HG03378 (cell line): ENCODE results near the gene PARP8.
"Not testable (repeated sequence)": the region's sequence is repeated elsewhere in the genome, so short reads cannot be mapped to it uniquely, and the experiment has no call there.

Experiments
- ATAC-seq: cut with Tn5 transposase; IDR thresholded peaks from one replicate; pipeline ENCODE4 v1.9.1; 2021; ENCODE audit warnings: mild to moderate bottlenecking, moderate library complexity; ENCODE audit not compliant: unreplicated experiment

Gene PARP8

DNA sequence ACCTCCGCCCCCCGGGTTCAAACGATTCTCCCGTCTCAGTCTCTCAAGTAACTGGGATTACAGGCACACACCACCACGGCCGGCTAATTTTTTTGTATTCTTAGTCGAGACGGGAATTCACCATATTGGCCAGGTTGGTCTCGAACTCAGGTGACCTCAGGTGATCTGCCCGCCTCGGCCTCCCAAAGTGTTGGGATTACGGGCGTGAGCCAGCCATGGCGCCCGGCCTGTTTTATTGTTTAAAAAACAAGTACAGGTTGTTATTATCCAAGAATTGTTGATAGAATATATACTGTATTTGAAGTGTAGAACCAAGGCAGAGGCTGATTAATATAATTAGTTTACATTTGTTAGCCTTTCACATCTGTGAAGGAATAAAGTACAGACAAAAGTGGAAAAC, 8.9 kb downstream of the PARP8 start:
- ATAC-seq: no peak

DNA sequence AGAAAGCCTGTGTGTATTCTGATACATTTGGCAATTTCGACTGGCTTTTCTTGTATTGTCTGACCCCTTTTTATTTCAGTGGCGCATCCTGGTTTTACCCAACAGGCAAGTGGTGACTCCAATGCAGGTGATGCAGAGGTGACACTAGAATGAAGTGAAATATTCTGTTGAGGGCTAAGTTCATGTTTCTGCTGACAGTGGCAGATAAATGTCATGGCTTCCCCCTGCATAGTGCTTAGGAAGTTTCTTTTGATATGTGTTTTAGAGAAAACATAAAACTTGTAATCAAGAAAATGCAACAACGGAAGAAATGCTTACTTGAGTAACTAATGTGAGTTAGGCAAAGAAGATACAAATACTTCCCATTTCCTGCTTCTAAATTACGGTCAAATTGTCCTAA, 13.1 kb downstream of the PARP8 start:
- not testable (repeated sequence) for ATAC-seq

DNA sequence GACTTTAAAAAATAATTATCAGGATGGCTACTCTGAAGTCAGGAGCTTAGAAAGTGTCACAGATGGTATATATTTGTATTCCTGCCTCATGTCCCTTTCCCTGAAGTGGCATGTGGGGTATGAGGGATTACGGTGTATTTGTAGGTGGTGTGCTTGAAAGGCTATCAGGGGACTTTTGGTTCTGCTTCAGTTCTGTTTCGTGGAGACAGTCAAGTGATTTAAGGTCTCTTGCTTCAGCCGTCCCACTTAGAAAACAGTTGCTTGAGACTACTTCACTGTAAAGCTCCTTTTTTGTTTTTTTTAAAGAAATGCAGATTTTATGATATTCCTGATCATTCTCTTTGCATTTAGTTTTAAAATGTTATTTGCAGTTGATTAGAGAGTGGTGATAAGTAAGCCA, 18.3 kb downstream of the PARP8 start:
- no peak for ATAC-seq

DNA sequence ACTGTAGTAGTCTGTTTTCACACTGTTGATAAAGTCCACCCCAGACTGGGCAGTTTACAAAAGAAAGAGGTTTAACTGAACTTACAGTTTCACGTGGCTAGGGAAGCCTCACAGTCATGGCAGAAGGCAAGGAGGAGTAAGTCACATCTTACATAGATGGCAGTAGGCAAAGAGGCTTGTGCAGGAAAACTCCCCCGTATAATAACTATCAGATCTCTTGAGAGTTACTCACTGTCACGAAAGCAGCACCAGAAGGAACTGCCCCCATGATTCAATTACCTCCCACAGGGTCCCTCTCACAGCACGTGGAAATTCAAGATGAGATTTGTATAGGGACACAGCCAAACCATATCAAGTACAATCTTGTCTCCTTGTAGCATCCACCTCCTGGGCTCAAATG, 21.1 kb downstream of the PARP8 start:
- ATAC-seq: no peak

DNA sequence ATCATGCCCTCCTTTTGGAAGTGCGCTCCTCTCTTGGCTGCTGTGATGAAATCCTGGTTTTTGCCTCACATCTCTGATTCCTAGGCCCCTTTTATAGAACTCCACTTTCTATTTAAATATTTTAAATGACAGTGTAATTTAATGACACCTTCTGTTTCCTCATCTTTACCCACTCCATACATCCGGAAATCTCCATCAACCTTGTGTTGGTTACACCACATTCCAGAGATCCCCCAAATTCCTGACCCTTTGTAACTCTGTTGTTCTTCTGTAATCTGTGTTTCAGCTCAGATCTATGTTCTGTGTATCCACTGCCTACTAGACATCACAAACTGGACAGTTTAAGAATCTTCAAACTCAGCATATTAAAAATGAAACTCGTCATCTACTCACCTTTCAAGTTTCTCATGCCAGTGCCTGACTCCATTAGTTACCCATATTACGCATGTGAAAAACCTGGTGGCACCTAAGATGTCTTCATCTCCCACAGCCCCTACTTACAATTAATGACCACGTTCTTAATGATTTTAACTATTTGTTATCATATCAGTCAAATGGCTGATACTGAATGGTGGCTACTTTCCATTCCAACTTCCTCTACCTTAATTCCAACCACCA, 25.1 kb downstream of the PARP8 start:
- ATAC-seq: no peak

DNA sequence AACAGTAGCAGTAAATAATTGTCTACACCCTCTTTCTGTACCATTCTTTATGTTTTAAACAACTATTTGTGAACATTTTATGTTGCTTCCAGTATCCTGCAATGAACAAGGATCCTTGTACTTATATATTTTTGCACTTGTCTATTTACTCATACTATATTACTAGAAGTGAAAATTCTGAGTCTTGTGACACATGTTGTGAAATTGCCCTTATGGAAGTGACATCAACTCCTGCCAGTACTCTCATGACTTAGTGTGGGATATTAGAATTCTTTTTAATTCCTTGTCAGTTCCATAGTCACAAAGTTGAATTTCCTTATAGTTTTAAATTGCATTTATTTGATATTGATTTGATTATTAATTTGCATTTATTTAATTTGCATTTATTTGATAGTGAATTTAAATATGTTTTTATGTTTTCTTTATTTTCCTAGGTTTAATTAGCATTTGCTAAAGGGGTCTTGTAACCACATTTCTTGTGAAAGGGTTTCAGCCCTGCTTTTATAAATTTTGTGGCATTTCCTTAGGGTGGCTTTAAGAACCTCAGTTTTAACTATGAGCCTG, 27.7 kb downstream of the PARP8 start:
- ATAC-seq: no peak

DNA sequence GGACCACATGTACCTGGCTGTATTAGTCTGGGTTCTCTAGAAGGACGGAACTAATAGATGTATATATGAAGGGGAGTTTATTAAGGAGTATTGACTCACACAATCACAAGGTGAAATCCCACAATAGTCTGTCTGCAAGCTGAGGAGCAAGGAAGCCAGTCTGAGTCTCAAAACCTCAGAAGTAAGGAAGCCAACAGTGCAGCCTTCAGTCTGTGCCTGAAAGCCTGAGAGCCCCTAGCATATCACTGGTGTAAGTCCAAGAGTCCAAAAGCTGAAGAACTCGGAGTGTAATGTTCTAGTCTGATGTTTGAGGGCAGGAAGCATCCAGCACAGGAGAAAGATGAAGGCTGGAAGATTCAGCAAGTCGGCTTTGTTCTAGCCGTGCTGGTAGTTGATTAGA, 28.2 kb downstream of the PARP8 start:
- ATAC-seq: not testable (repeated sequence)

DNA sequence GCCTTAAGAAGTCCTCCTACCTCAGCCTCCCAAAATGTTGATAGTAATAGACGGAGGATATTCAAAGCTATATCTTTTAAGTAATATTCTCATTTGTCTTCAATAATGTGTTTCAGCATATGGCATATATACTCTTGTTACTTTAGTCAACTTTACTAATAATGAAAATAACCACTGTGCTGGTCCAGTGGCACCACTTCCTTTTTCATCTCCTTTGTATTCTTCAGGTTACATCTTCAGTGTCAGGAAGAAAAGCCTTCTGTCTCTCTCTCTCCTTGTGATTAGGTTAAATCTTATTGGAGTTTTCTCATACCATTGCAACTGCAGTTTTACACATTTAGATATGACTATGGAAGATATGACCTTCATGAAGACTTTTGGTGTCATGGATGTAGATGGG, 31.3 kb downstream of the PARP8 start:
- peak; percentile 85 for ATAC-seq

DNA sequence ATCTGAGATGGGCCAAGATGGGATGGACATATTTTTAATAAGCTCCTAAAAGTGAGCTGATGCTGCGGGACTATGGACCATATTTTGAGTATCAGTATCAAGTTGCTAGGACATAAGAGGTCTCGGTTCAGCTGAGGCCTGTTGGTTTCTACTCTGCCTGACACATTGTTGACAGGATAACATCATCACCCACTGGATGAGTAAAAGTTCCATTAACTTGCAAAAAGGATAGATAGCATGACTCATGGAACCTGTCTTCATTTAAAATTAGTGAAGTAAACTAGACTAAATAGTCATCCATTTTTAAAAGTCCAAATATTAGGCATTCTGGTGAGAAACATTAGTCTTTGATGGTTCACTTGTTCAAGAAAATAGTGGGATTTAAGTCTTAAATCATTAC, 33.3 kb downstream of the PARP8 start:
- no peak for ATAC-seq

DNA sequence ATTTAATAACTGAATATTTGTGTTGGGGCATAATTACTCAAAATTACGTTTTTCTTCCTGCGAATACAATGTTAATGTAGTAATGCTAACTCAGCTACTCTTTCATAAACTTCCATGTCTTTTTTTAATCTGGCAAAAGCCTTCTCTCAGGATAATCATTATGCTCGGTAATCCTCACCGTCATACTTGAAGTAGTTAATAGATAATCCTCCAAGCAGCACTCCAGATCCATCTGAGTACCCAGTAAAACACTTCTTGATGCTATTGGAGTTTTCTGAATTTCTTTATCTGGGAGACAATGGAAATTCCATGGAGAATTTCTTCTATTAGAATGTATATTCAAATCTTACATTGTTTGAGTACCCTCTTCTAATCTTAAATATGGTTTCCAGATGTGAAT, 34.3 kb downstream of the PARP8 start:
- no peak for ATAC-seq

DNA sequence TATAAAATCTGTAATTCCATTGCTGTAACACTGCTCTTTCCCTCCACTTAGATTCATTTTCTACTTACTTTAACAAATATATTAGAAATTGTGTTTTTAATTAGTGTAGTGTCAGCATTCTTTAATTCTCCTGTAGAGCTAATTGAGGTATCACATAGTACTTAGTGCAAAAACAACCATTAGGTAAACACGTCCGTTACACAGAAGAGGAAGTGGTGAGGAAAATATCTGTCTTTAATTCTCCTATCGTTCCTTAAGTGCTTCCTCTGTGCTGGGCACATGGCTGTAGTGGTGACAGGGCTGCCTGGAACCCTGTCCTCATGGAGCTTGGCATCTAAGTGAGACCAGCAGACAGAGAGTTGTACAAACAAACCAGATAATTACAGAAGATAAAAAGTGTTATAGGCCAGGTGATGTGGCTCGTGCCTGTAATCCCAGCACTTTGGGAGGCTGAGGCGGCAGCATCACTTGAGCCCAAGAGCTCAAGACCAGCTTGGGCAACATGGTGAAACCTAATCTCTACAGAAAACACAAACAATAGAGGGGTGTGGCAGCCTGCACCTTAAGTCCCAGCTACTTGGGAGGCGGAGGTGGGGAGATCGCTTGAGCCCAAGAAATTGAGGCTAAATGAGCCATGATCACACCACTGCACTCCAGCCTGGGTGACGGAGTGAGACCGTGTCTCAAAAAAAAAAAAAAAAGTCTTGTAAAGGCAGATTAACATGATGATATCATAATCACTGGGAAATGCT, 36.4 kb downstream of the PARP8 start:
- ATAC-seq: no peak

DNA sequence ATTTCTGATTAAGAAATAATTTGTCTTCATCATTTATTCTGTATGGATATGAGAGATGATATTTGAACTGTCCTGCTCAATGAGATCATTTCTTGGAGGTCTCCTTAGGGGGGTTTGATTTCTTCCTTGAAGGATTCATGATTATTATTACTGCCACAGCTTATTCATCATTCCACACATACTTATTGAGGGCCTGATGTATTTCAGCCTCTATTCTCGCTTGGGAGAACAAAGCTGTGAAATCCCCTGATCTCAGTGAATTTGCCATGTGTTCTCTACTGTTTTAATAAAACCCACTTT, 36.9 kb downstream of the PARP8 start:
- no peak for ATAC-seq

DNA sequence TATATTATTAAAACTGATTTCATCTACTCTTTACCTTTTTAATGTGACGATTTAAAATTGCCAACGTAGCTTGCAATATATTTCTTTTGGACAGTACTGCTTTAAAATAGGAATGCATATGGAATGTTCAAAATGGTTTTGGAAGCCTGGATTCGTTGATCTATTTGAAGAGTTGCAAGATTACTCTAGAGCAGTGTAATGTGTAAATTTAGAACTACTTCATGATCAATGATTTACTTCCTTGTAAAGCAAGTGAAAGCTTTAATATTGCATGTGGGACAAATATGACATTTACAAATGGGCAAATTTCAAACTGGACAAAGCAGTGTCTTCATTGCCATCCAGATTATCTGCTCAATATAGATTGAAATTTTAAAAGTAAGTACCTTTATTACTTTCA, 38.3 kb downstream of the PARP8 start:
- ATAC-seq: peak; percentile 44

DNA sequence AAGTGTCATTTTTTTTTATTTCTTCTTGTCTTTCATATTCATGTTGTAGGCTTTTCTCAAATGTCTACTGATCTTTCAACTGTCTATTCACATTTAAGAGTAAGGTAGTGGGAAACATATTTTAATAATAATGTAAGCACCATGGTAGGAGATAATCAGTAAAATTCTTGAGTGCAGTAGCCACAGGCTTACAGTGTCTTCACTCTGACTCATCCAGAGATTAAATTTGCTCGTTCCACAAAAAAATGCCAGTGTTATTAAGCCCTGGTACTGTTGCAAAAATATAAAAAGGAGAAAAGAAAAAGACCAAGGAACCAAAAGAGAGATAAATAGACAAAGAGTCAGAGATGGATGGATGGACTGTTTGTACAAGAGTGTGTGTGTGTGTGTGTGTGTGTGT, 43.0 kb downstream of the PARP8 start:
- no peak for ATAC-seq

DNA sequence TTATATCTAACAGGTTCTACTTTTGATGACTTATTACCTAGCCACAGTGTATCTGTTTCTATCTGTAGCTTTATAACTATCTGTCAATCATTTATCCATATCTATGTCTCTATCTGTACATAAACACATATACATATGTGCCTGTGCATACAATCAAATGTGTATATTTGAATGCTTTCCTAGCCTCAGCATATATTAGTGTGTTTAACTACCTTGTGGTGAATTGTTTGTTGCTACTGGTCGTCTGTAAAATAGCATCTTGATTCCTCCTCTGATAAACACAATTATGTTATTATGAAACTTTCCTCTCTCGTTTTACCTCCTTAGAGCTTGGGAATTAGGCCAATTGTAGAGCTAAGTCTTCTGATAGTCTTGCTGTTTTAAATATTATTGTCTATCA, 44.4 kb downstream of the PARP8 start:
- ATAC-seq: peak; percentile 17

DNA sequence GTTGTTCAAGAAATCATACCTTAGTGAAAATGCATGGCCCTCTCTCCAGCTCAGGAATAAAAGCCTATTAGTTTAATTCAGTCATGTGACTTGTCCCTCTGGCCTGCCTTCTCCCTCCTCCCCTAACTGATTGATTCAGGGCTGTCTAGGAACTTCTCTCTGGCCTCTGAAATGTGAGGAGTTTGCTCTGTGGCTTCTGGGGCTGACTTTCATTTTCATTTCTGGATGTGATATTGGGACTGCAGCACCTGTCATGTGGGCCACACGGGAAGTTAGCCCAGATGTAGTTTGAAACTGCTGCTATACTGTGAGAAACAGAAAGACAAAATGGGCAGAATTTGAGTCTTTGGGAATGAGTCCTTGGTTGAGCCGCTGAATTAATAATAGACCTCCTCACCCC, 44.8 kb downstream of the PARP8 start:
- ATAC-seq: peak; percentile 96

DNA sequence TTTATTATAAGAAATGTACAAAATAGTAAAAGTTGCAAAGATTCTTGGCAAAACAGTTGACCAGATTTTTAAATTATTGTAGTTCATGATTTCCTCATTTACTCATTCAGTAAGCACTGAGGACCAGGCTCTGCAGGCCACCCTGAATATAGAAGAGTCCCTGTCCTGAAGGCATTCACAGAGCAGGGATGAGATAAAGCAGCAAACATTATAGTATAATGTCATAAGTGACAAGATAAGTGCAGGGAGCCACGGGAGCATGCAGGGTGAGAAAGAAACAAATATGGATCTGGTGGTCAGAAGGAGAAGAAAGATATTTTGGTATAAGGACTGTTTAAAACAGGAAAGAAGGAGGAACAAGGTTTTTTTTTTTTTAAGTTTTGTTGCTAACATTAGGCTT, 46.0 kb downstream of the PARP8 start:
- ATAC-seq: no peak

DNA sequence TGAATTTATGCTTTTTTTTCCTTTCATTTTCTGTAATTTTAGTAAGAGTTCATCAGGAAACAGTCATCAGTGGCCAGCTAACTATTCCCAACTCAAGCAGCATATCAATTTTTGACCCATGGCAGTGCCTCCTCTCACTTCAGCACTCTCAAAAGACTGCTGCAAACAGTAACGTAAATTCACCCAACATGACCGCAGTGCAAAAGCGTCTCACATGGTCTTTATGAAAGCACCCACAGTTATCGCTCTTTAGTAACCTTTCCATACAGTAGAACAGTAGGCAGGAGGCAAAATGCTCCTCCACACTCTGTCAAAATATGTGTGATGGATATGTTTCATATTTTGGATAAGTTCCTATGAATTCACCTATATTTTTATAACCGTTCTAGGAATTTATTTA, 48.6 kb downstream of the PARP8 start:
- ATAC-seq: no peak

DNA sequence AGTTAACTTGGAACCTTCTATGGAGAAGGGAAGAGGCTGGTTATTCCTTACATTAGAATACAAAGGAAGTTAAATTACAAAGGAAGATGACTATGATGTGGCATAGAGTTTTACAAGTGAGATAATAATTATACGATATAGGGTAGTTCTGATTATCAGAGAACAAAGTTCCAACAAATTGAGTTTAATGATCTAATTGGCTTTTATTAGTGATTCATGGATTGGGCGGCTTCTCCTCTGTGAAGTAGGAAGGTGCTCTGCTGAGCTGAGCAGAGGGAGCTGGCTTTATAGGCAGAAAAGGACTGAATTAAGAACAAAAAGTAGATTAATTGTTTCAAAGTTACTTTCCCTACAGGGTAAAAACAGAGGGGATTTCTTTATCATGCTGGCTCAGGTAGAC, 49.7 kb downstream of the PARP8 start:
- no peak for ATAC-seq

DNA sequence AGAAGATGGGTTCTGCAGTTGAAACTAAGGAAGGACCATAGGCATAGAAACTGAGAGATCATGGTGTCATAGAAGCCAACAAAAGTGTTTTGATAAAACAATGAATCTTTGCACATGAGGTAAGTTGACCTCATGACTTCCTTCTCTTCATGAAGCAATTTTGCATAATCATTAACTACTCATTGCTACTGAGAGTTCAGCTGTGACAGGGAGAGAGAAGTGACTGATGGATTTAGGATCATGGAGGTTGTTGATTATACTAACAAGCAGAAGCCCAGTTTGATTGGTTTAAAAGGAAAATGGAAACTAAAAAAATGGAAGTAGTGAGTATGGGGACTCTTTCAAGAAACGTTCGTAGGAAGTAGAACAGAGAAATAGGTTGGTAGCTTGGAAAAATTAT, 51.2 kb downstream of the PARP8 start:
- peak; percentile 78 for ATAC-seq

DNA sequence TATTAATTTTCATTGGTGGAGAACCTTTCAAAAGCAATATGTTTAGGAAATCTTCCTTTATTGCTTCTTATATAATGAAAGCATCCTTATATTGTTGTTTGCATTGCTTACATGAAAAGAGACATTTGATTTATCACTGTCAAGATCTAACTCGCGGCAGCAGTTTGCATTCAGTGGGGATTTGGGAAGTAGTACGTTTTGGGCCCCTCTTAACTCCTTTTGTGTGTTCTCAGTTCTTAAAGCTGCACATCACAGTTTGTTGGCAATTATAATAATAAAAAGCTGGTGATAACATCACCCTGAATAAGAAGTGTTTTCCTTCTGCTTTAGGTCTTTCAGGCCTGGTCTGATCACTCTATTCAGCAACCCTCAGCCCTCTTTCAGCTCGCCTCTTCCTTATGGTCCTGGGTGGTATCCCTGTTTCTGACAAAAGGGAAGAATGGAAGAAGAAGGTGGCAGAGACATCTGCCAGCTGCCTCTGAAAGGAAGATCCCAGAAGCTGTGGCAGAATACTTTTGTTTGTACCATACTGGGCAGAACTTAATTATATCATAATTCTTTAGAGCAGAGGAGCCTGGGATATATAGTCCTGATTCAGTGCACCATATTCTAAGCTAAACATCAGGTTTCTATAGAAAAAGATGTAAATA, 53.7 kb downstream of the PARP8 start:
- no peak for ATAC-seq

DNA sequence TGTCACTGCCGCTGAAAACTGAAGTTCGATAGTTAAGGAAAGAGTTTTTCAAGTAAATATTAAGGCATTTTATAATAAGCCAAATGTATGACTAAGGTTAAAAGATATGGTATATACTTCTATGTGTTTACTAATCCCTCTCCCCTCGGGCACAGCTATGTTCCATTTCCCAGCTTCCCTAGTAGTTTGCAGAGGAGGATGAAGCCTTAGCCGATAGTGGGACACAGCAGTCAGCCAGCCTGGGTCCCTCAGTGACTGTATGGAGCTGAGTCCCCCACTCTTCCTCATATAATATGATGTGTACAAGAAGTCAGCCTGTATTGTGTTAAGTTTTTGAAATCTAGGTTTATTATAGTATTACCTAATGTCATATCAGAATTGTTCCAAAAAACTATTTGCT, 55.8 kb downstream of the PARP8 start:
- ATAC-seq: no peak
